HEK293T (cell line): ENCODE measurements around the gene EFCAB5.

Source experiments
- CTCF ChIA-PET: fragments of 350-600 bp; formaldehyde crosslinking; extraction: SDS; loops from one replicate; lab custom pipeline; 2021; ENCODE audit warnings: antibody characterized with exemption, inconsistent platforms; lab: Yijun Ruan, JAX
- POLR2A ChIA-PET: fragments of 350-600 bp; formaldehyde crosslinking; extraction: SDS; loops from one replicate; lab custom pipeline; 2020; ENCODE audit warnings: antibody characterized with exemption, inconsistent platforms; lab: Yijun Ruan, JAX
- DNase-seq: peaks from one replicate; pipeline ENCODE4 v3.0.0; 2012; ENCODE audit warnings: mixed read lengths; ENCODE audit errors: extremely low spot score
- ARNT ChIP-seq: fragments of 450-650 bp; IDR thresholded peaks from 2 replicates; pipeline ENCODE4 v1.6.1; 2017; ENCODE audit warnings: mild to moderate bottlenecking
- BHLHE40 ChIP-seq: fragments of 450-650 bp; IDR thresholded peaks from 2 replicates; pipeline ENCODE4 v1.6.1; 2016; ENCODE audit warnings: mild to moderate bottlenecking, moderate library complexity, borderline replicate concordance
- CTBP1 ChIP-seq: fragments of 450-650 bp; IDR thresholded peaks from 2 replicates; pipeline ENCODE4 v1.6.1; 2016; ENCODE audit warnings: borderline replicate concordance
- ELF4 ChIP-seq: fragments of 450-650 bp; IDR thresholded peaks from 2 replicates; pipeline ENCODE4 v1.6.1; 2017; ENCODE audit warnings: antibody characterized with exemption
- FOXA1 ChIP-seq: fragments of 450-650 bp; IDR thresholded peaks from 2 replicates; pipeline ENCODE4 v1.6.1; 2016; ENCODE audit warnings: mild to moderate bottlenecking
- FOXK2 ChIP-seq: fragments of 450-650 bp; IDR thresholded peaks from 2 replicates; pipeline ENCODE4 v1.6.1; 2016; ENCODE audit warnings: mild to moderate bottlenecking
- FOXM1 ChIP-seq: fragments of 450-650 bp; IDR thresholded peaks from 2 replicates; pipeline ENCODE4 v1.6.1; 2017; ENCODE audit warnings: mild to moderate bottlenecking, borderline replicate concordance
- HDGF ChIP-seq: fragments of 450-650 bp; IDR thresholded peaks from 2 replicates; pipeline ENCODE4 v1.6.1; 2017; ENCODE audit warnings: antibody characterized with exemption, borderline replicate concordance
- L3MBTL2 ChIP-seq: fragments of 450-650 bp; conservative IDR thresholded peaks from 2 replicates; pipeline ENCODE4 v1.6.1; 2016; ENCODE audit warnings: mild to moderate bottlenecking
- LEF1 ChIP-seq: fragments of 450-650 bp; IDR thresholded peaks from 2 replicates; pipeline ENCODE4 v1.6.1; 2017; ENCODE audit warnings: mild to moderate bottlenecking, borderline replicate concordance
- NFRKB ChIP-seq: fragments of 450-650 bp; IDR thresholded peaks from 2 replicates; pipeline ENCODE4 v1.6.1; 2016; ENCODE audit warnings: mild to moderate bottlenecking, moderate library complexity
- SP1 ChIP-seq: fragments of 450-650 bp; IDR thresholded peaks from 2 replicates; pipeline ENCODE4 v1.6.1; 2017
- SUZ12 ChIP-seq: fragments of 450-650 bp; IDR thresholded peaks from 2 replicates; pipeline ENCODE4 v1.6.1; 2016; ENCODE audit warnings: mild to moderate bottlenecking
- TARDBP ChIP-seq: fragments of 450-650 bp; IDR thresholded peaks from 2 replicates; pipeline ENCODE4 v1.6.1; 2016
- ZNF384 ChIP-seq: fragments of 450-650 bp; IDR thresholded peaks from 2 replicates; pipeline ENCODE4 v1.6.1; 2016
- TF ChIP-seq, protein P1 (sequence below): fragments of 450-650 bp; IDR thresholded peaks from 2 replicates; pipeline ENCODE4 v1.6.1; 2016

EFCAB5 gene

DNA sequence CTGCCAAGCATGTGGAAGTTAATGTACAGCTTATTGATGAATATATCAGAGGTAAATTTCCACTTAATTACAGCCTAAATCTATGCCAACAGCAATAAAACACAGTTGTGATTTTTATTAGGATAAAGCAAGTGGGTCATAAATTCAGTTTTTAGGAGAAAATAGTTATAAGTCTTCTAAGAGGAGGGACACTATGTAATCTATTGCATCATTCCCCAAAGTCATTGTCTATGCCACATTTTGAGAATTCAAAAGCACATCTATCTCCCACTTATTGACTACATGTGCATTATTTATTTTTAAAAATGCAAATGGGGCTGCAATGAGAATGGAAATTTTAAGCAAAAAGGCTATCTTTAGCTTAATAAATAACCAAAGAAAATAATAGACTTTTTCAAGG, 151.5 kb downstream of the EFCAB5 start:
- POLR2A ChIA-PET = interaction anchor here (0.6 to 0.9 kb wide), 3 partner anchors 384 to 798 kb away, joined by 3 to 4 read pairs (median 3); partner anchors contain the start of genes ANKRD13B and GOSR1
- DNase-seq = no peak
- TF ChIP-seq NFRKB (no peak), BHLHE40 (no peak), ZNF384 (no peak), ARNT (no peak), FOXK2 (no peak), FOXA1 (no peak), L3MBTL2 (no peak), HDGF (no peak), SP1 (no peak), ELF4 (no peak), SUZ12 (no peak)
- TF ChIP-seq, protein P1, sequence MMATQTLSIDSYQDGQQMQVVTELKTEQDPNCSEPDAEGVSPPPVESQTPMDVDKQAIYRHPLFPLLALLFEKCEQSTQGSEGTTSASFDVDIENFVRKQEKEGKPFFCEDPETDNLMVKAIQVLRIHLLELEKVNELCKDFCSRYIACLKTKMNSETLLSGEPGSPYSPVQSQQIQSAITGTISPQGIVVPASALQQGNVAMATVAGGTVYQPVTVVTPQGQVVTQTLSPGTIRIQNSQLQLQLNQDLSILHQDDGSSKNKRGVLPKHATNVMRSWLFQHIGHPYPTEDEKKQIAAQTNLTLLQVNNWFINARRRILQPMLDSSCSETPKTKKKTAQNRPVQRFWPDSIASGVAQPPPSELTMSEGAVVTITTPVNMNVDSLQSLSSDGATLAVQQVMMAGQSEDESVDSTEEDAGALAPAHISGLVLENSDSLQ = no peak
- CTCF ChIA-PET = interaction anchor here (0.6 to 4.1 kb wide), 33 partner anchors 8 to 467 kb away, joined by 3 to 50 read pairs (median 4); partner anchors contain the start of gene SSH2

DNA sequence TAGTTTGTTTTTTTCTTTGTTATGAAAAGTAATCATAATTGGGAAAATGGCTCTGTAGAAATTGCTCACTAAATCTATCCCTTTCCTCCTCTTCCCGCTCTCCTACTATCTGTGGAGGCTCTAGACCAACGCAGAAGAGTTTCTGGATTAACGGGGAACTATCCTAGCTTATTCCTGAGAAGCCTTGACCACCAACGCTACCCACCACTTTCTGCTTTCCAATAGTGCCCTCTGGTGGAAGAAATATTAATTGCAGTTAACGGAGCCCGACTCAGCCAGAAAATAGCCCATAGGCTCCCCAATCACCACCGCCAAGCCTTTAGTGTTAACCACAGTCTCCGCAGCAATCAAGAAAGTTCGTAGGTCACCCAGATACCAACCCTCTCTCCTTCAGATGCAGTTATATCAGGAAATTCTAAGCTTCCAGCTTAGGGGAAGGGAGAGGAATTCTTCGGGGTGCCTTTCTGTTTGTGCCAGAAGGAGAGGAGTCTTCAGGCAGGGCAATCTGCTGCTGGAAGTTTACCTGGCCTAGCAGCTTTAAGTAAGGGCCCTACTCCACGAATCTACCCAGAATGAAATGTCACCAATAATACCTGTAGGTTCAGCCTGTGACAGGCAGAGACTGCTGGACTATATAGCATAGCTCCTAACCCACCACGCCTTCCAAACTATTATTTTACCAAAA, 152.2 kb downstream of the EFCAB5 start:
- peak; percentile 71 for DNase-seq
- CTCF ChIA-PET = interaction anchor here (0.6 to 4.1 kb wide), 32 partner anchors 9 to 468 kb away, joined by 3 to 50 read pairs (median 4); partner anchors contain the start of gene SSH2
- POLR2A ChIA-PET = interaction anchor here (0.6 to 0.9 kb wide), 3 partner anchors 383 to 799 kb away, joined by 3 to 4 read pairs (median 3); partner anchors contain the start of genes ANKRD13B and GOSR1
- TF ChIP-seq, protein P1 = no peak
- peak; percentile 62; the same call in 1 of the 2 replicates for TF ChIP-seq ARNT

DNA sequence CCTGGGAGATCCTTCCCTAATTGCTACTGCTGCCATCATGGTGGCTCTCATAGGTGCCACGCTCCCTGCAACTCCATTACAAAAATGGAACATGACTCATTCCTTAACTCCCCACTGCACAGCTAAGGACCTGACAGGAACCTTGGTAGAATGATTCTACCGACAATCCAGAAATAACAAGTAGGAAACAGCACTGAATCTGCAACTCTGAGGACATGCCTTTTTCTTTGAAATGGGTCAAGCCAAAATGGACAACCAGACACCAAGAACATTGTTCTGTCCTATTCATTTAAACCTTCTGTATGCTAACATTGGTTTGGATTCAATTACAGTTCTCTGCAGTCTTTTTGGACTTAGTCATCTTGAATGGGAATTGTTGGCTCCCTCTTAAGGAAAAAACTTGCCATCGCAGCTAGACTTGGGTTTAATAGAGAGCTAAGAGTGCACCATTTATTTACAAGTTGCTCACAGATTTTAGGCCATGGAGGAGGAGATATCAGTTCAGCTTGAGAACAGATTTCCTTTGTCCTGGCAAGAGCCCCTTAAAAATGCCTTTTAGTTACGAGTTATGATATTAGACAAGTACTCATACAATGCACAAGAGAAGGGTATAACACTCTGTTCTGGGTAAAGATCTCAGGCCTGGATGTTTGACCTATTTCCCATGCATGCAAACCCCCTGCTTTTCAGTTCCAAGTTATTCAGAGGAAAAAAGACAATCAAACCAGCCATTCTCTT, 154.2 kb downstream of the EFCAB5 start:
- no peak for TF ChIP-seq FOXM1
- TF ChIP-seq L3MBTL2 = no peak
- no peak for TF ChIP-seq SUZ12
- no peak for TF ChIP-seq LEF1
- ChIA-PET CTCF (interaction anchor here (0.6 to 4.0 kb wide), 9 partner anchors 9 to 1057 kb away, joined by 3 to 50 read pairs (median 3); no protein-coding TSS in a partner anchor), POLR2A (no interaction called here)
- peak; percentile 33 for DNase-seq

- ChIA-PET POLR2A (no interaction called here), CTCF (no interaction called here)
- DNase-seq = no peak
- TF ChIP-seq SP1 = no peak
- TF ChIP-seq FOXM1 = no peak
- TF ChIP-seq LEF1 = no peak
- TF ChIP-seq BHLHE40 = no peak
Observed at GRCh38 chr17:30101686-30102390, 160.4 kb downstream of the EFCAB5 start.

DNA sequence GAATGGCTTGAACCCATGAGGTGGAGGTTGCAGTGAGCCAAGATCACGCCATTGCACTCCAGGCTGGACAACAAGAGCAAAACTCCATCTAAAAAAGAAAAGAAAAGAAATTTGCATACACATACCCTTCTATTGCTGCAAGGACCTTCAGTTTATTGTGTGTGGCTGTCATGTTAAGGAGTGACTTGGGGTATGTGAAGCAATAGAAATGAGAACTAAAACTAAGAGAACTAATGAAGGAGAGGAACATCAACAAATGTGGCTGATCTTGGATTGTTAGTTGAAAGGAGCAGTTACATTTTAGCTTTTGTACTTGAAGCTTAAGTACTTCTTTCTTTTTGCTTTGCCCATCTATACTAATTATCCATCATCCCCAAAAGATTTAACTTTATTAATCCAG, 162.5 kb downstream of the EFCAB5 start:
- DNase-seq = no peak
- POLR2A ChIA-PET = interaction anchor here (1.0 to 1.5 kb wide), 4 partner anchors 9 to 232 kb away, joined by 5 to 6 read pairs (median 5); partner anchors contain the start of gene BLMH
- no peak for TF ChIP-seq NFRKB
- TF ChIP-seq SUZ12 = no peak
- TF ChIP-seq ELF4 = no peak
- TF ChIP-seq, protein P1 = no peak
- TF ChIP-seq L3MBTL2 = no peak
- no peak for TF ChIP-seq ZNF384
- TF ChIP-seq LEF1 = no peak
- no peak for TF ChIP-seq BHLHE40
- TF ChIP-seq HDGF = no peak
- no peak for TF ChIP-seq CTBP1
- no peak for TF ChIP-seq SP1
- TF ChIP-seq FOXM1 = no peak
- no peak for TF ChIP-seq ARNT
- TF ChIP-seq FOXA1 = no peak
- no peak for TF ChIP-seq FOXK2
- no peak for TF ChIP-seq TARDBP
- CTCF ChIA-PET = interaction anchor here (0.6 to 4.1 kb wide), 19 partner anchors 9 to 480 kb away, joined by 3 to 50 read pairs (median 4); partner anchors contain the start of genes BLMH and TMIGD1
